Keratinocyte (primary cell): ENCODE results near the gene PLXNA3. TPM values are rescaled to one million over a fixed set of nuclear protein-coding genes. Genes with fewer than 3 reads are reported as not detected.

Experiments used
- DNase-seq: peaks from one replicate; pipeline ENCODE4 v3.0.0-alpha.2; 2011; ENCODE audit warnings: low read depth, missing footprints, low spot score
- FAIRE-seq: peaks from 2 replicates; lab custom pipeline; 2011; peaks lifted over from hg19 to GRCh38; lab: Jason Lieb, UNC
- H2AFZ ChIP-seq: 2 replicates; pipeline ENCODE4 v1.6.0; 2012; ENCODE audit warnings: low read length, control low read depth, inconsistent platforms; ENCODE audit not compliant: control insufficient read depth
- H3K27ac ChIP-seq: 2 replicates; pipeline ENCODE4 v1.5.1; 2011; ENCODE audit warnings: low read length; ENCODE audit not compliant: control insufficient read depth, insufficient read depth
- H3K27me3 ChIP-seq: 3 replicates; pipeline ENCODE4 v1.6.0; 2011; ENCODE audit warnings: low read length; ENCODE audit not compliant: control insufficient read depth, insufficient read depth; ENCODE audit errors: extremely low read depth
- H3K36me3 ChIP-seq, 2 experiments: 2 replicates in 1 of 2; 3 replicates in 1 of 2; pipeline ENCODE4 v1.5.1; 2011; ENCODE audit warnings: low read length in 2 of 2, mild to moderate bottlenecking in 1 of 2; ENCODE audit not compliant: control insufficient read depth in 2 of 2, insufficient read depth in 2 of 2; ENCODE audit errors: extremely low read depth in 1 of 2
- H3K4me1 ChIP-seq: 3 replicates; pipeline ENCODE4 v1.5.1; 2011; ENCODE audit warnings: low read length; ENCODE audit not compliant: control insufficient read depth, insufficient read depth; ENCODE audit errors: extremely low read depth
- H3K4me2 ChIP-seq: 3 replicates; pipeline ENCODE4 v1.6.0; 2011; ENCODE audit warnings: low read depth, low read length; ENCODE audit not compliant: control insufficient read depth, insufficient read depth; ENCODE audit errors: extremely low read depth
- H3K4me3 ChIP-seq, 3 experiments: fragments of 200-600 bp in 1 of 3; sonication (generic) in 1 of 3; 2 replicates in 2 of 3; 3 replicates in 1 of 3; pipeline ENCODE4 v1.5.1; 2011 to 2016; ENCODE audit warnings: low read length in 3 of 3, mild to moderate bottlenecking in 3 of 3, control low read depth in 2 of 3, inconsistent platforms in 1 of 3, low read depth in 1 of 3, mixed read lengths in 1 of 3, mixed run types in 1 of 3, moderate library complexity in 1 of 3; ENCODE audit not compliant: control insufficient read depth in 2 of 3, insufficient read depth in 2 of 3; ENCODE audit errors: extremely low read depth in 1 of 3
- H3K79me2 ChIP-seq: 2 replicates; pipeline ENCODE4 v1.6.0; 2012; ENCODE audit warnings: low read length; ENCODE audit not compliant: control insufficient read depth, insufficient read depth
- H3K9ac ChIP-seq: 3 replicates; pipeline ENCODE4 v1.6.0; 2011; ENCODE audit warnings: low read length; ENCODE audit not compliant: control insufficient read depth, insufficient read depth; ENCODE audit errors: extremely low read depth
- H3K9me1 ChIP-seq: 3 replicates; pipeline ENCODE4 v1.6.0; 2011; ENCODE audit warnings: low read length; ENCODE audit not compliant: control insufficient read depth, insufficient read depth; ENCODE audit errors: extremely low read depth
- H3K9me3 ChIP-seq: 2 replicates; pipeline ENCODE4 v1.5.1; 2012; ENCODE audit warnings: low read depth, low read length; ENCODE audit not compliant: control insufficient read depth
- H4K20me1 ChIP-seq: 3 replicates; pipeline ENCODE4 v1.6.0; 2011; ENCODE audit warnings: low read length; ENCODE audit not compliant: control insufficient read depth, insufficient read depth; ENCODE audit errors: extremely low read depth
- EZH2 ChIP-seq: IDR thresholded peaks from one replicate; pipeline ENCODE4 v1.6.1; 2012; ENCODE audit warnings: inconsistent platforms, mild to moderate bottlenecking, low read length, moderate library complexity
- dilution Hi-C: fragments of 300-500 bp; cut with MboI; formaldehyde crosslinking; loops from one replicate; pipeline ENCODE4 v1.7.0; 2020; ENCODE audit warnings: low sequenced_read_pairs; ENCODE audit not compliant: extremely low pct_ligation_motif_present
- polyA plus RNA-seq, 5 experiments: library from polyadenylated mRNA; depleted of rRNA in 3 of 5; stranded (reverse) in 3 of 5; stranded (forward) in 1 of 5; unstranded in 1 of 5; fragments of >200 nt; gene quantifications; 1 replicate in 1 of 5; 2 replicates in 3 of 5; 3 replicates in 1 of 5; pipeline versions ENCODE4 v1.2.1 to v1.2.3, GENCODE V29; 2011 to 2012; ENCODE audit warnings: missing spikeins in 2 of 5, low read depth in 1 of 5, low replicate concordance in 1 of 5
- TF ChIP-seq, protein P1 (sequence below), 3 experiments: IDR thresholded peaks in 1 of 3; conservative IDR thresholded peaks in 1 of 3; optimal IDR thresholded peaks in 1 of 3; 2 replicates in 2 of 3; 3 replicates in 1 of 3; pipeline versions ENCODE3 to v1.5.1; 2011; ENCODE audit warnings: low read length in 3 of 3, mild to moderate bottlenecking in 3 of 3, moderate library complexity in 2 of 3, control low read depth in 1 of 3, inconsistent platforms in 1 of 3; ENCODE audit not compliant: insufficient read depth in 2 of 3; ENCODE audit errors: extremely low read depth in 1 of 3

The PLXNA3 gene
- polyA plus RNA-seq, 1 donor (not counting 4 experiments of a cell fraction or from before 2014, with no cell fraction given), result 7.6 TPM

DNA sequence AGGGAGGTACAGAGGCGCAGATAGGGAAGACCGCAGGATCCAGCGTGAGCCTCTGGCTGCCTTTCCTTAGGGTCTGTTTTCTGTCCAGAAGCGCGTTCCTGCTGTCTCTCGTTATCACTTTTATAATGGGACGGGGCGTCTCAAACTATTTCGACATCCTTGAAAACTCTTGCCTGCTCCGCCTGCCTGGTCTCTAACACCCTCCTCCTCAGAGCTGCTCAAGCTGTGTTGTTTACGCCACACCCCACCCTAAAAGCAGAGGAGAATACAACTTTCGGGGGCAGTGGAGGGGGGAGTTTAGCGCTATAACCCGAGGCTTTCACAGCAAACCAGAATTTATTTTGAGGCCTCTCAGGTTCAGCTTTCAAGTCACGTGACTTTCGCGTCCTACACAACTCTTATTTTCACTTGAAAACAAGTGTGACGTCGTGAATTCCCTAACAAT is 58.6 kb downstream of the PLXNA3 start:
- peak overlapping the region; percentile 71 for H3K9ac ChIP-seq
- peak overlapping the region; percentile 54 for H3K27ac ChIP-seq
- no peaks in the 10 kb centered on the region for H3K36me3 ChIP-seq
- DNase-seq (no peak), FAIRE-seq (no peak)
- no peaks in the 10 kb centered on the region for H3K9me3 ChIP-seq
- no peaks in the 10 kb centered on the region for H3K9me1 ChIP-seq
- no peaks in the 10 kb centered on the region for H4K20me1 ChIP-seq
- H3K79me2 ChIP-seq, result peaks cover 6% of the 10 kb centered on the region
- H2AFZ ChIP-seq, result peak overlapping the region; percentile 78
- H3K4me2 ChIP-seq, result peak overlapping the region; percentile 63
- peak overlapping the region; percentile 28 to 69 (median 29) for H3K4me3 ChIP-seq
- TF ChIP-seq, protein P1, sequence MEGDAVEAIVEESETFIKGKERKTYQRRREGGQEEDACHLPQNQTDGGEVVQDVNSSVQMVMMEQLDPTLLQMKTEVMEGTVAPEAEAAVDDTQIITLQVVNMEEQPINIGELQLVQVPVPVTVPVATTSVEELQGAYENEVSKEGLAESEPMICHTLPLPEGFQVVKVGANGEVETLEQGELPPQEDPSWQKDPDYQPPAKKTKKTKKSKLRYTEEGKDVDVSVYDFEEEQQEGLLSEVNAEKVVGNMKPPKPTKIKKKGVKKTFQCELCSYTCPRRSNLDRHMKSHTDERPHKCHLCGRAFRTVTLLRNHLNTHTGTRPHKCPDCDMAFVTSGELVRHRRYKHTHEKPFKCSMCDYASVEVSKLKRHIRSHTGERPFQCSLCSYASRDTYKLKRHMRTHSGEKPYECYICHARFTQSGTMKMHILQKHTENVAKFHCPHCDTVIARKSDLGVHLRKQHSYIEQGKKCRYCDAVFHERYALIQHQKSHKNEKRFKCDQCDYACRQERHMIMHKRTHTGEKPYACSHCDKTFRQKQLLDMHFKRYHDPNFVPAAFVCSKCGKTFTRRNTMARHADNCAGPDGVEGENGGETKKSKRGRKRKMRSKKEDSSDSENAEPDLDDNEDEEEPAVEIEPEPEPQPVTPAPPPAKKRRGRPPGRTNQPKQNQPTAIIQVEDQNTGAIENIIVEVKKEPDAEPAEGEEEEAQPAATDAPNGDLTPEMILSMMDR (optimal IDR thresholded peaks at IDR 0.05 in 1 of 3, IDR thresholded peaks at IDR 0.05 in 1 of 3, conservative IDR thresholded peaks at IDR 0.05 in 1 of 3; ENCODE audit: extremely low read depth in 1 of 3, insufficient read depth in 2 of 3, low read length in 3 of 3), result no peak
- no peak for TF ChIP-seq EZH2
- dilution Hi-C loops, result no loop called here
- H3K4me1 ChIP-seq, result peaks cover 2% of the 10 kb centered on the region
- H3K27me3 ChIP-seq, result no peaks in the 10 kb centered on the region

GRCh38 chrX:154517101-154517781 is 59.2 kb downstream of the PLXNA3 start:
- Histone ChIP-seq H3K9me3 (no peaks in the 10 kb centered on the region), H3K4me2 (peak overlapping the region; percentile 63), H3K9me1 (no peaks in the 10 kb centered on the region), H4K20me1 (no peaks in the 10 kb centered on the region), H3K4me3 (peak overlapping the region in 1 of 3 experiments; percentile 69), H3K27ac (peak overlapping the region; percentile 54), H3K9ac (no peak overlapping the region), H2AFZ (no peak overlapping the region), H3K36me3 (no peaks in the 10 kb centered on the region), H3K4me1 (peaks cover 2% of the 10 kb centered on the region), H3K27me3 (no peaks in the 10 kb centered on the region), H3K79me2 (peaks cover 6% of the 10 kb centered on the region)
- dilution Hi-C loops, result no loop called here
- no peak for DNase-seq
- no peak for FAIRE-seq
- TF ChIP-seq EZH2, result no peak
- TF ChIP-seq, protein P1 (optimal IDR thresholded peaks at IDR 0.05 in 1 of 3, IDR thresholded peaks at IDR 0.05 in 1 of 3, conservative IDR thresholded peaks at IDR 0.05 in 1 of 3; ENCODE audit: extremely low read depth in 1 of 3, insufficient read depth in 2 of 3, low read length in 3 of 3), result no peak
